ENCODE measurements around the gene TPCN2. TPM values are rescaled to one million over a fixed set of nuclear protein-coding genes. Genes with fewer than 3 reads are reported as not detected.

The TPCN2 gene
- polyA plus RNA-seq, 1 donor from 2014 or later, result 14.2 TPM

DNA sequence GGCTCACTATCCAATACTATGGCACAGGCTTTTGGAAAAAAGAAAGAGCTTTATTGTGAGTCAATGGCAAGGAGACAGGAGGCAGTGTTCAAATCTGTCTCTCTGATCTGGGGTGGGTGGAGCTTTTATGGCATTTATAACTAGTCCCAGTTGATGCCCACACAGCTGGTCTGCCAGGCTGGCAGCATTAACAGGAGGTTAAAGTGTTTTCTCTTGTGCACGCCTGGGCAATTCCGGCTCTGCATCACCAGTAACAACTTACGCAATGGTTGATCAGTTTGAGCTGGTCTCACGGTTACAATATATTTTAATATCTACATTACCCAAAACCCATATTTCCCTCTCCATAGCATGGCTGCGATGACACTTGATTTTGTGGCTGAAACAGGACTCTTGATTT is 91.9 kb downstream of the TPCN2 start:
- Histone ChIP-seq H3K79me2 (replicated peaks; ENCODE audit: insufficient read depth, low read length) (no peaks in the 10 kb centered on the region), H4K20me1 (ENCODE audit: insufficient read depth) (no peaks in the 10 kb centered on the region), H3K9ac (ENCODE audit: low read length) (no peak overlapping the region), H3K9me2 (ENCODE audit: insufficient read depth, low read length) (no peaks in the 10 kb centered on the region), H2AFZ (ENCODE audit: low read depth, low read length) (no peak overlapping the region), H3K4me3 (ENCODE audit: low read length) (no peak overlapping the region), H3K4me2 (ENCODE audit: low read length) (no peak overlapping the region), H3K9me3 (ENCODE audit: low read length) (no peaks in the 10 kb centered on the region), H3K36me3 (ENCODE audit: insufficient read depth, low read length) (no peaks in the 10 kb centered on the region), H3K27ac (ENCODE audit: low read length) (no peak overlapping the region), H3K27me3 (ENCODE audit: insufficient read depth, low read depth, low read length) (no peaks in the 10 kb centered on the region), H3F3A (ENCODE audit: insufficient read depth, low read length, poor library complexity, severe bottlenecking) (no peaks in the 10 kb centered on the region)
- TF ChIP-seq EZH2 (IDR thresholded peaks at IDR 0.05; ENCODE audit: borderline replicate concordance, insufficient read depth, low read length, poor library complexity, severe bottlenecking) (no peak), EP300 (conservative IDR thresholded peaks at IDR 0.05; ENCODE audit: poor library complexity, severe bottlenecking) (no peak), TAF1 (IDR thresholded peaks at IDR 0.05; ENCODE audit: low read depth) (no peak)
- TF ChIP-seq, protein P1, sequence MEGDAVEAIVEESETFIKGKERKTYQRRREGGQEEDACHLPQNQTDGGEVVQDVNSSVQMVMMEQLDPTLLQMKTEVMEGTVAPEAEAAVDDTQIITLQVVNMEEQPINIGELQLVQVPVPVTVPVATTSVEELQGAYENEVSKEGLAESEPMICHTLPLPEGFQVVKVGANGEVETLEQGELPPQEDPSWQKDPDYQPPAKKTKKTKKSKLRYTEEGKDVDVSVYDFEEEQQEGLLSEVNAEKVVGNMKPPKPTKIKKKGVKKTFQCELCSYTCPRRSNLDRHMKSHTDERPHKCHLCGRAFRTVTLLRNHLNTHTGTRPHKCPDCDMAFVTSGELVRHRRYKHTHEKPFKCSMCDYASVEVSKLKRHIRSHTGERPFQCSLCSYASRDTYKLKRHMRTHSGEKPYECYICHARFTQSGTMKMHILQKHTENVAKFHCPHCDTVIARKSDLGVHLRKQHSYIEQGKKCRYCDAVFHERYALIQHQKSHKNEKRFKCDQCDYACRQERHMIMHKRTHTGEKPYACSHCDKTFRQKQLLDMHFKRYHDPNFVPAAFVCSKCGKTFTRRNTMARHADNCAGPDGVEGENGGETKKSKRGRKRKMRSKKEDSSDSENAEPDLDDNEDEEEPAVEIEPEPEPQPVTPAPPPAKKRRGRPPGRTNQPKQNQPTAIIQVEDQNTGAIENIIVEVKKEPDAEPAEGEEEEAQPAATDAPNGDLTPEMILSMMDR (IDR thresholded peaks at IDR 0.05; ENCODE audit: poor library complexity, severe bottlenecking), result no peak

DNA sequence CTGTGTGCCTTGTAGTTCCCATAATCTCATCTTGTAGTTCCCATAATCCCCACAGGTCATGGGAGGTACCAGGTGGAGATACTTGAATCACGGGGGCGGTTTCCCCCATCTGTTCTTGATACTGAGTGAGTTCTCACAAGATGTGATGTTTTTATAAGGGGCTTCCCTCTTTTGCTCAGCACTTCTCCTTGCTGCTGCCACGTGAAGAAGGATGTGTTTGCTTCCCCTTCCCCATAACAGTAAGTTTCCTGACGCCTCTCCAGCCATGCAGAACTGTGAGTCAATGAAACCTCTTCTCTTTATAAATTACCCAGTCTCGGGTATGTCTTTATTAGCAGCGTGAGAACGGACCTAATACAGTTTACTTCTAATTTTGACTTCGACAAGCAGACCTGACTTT is 93.0 kb downstream of the TPCN2 start:
- no peaks in the 10 kb centered on the region for H3K79me2 ChIP-seq (replicated peaks; ENCODE audit: insufficient read depth, low read length)
- no peak overlapping the region for H3K27ac ChIP-seq (ENCODE audit: low read length)
- H4K20me1 ChIP-seq (ENCODE audit: insufficient read depth), result no peaks in the 10 kb centered on the region

More for the DNA sequence above, 93.0 kb downstream of the TPCN2 start:
- H2AFZ ChIP-seq (ENCODE audit: low read depth, low read length), result no peak overlapping the region
- no peaks in the 10 kb centered on the region for H3K36me3 ChIP-seq (ENCODE audit: insufficient read depth, low read length)
- H3K9me3 ChIP-seq (ENCODE audit: low read length), result no peaks in the 10 kb centered on the region
- TF ChIP-seq RAD21 (conservative IDR thresholded peaks at IDR 0.05) (no peak), REST (IDR thresholded peaks at IDR 0.05; ENCODE audit: borderline replicate concordance) (no peak), MXI1 (conservative IDR thresholded peaks at IDR 0.05; ENCODE audit: poor library complexity, severe bottlenecking) (no peak), TAF1 (IDR thresholded peaks at IDR 0.05; ENCODE audit: low read depth) (no peak), EP300 (conservative IDR thresholded peaks at IDR 0.05; ENCODE audit: poor library complexity, severe bottlenecking) (no peak), EZH2 (IDR thresholded peaks at IDR 0.05; ENCODE audit: borderline replicate concordance, insufficient read depth, low read length, poor library complexity, severe bottlenecking) (no peak), POLR2AphosphoS5 (IDR thresholded peaks at IDR 0.05) (no peak), SMC3 (conservative IDR thresholded peaks at IDR 0.05; ENCODE audit: poor library complexity) (no peak)
- TF ChIP-seq, protein P1 (IDR thresholded peaks at IDR 0.05; ENCODE audit: poor library complexity, severe bottlenecking), result no peak
- H3K9ac ChIP-seq (ENCODE audit: low read length), result no peak overlapping the region
- H3K4me3 ChIP-seq (ENCODE audit: low read length), result no peak overlapping the region
- no peaks in the 10 kb centered on the region for H3F3A ChIP-seq (ENCODE audit: insufficient read depth, low read length, poor library complexity, severe bottlenecking)
- no peak overlapping the region for H3K4me2 ChIP-seq (ENCODE audit: low read length)
- H3K9me2 ChIP-seq (ENCODE audit: insufficient read depth, low read length), result no peaks in the 10 kb centered on the region
- no peaks in the 10 kb centered on the region for H3K27me3 ChIP-seq (ENCODE audit: insufficient read depth, low read depth, low read length)

Measured in neural cell (in vitro differentiated cells).